IPS-18a (cell line): ENCODE data around the gene LZTS3.

ENCODE experiments used
- H3K27ac ChIP-seq: one replicate; pipeline ENCODE4 v1.5.1; 2013; ENCODE audit warnings: low read length
- H3K27me3 ChIP-seq: one replicate; pipeline ENCODE4 v1.6.1; 2013; ENCODE audit warnings: mild to moderate bottlenecking, low read length; ENCODE audit not compliant: control insufficient read depth, insufficient read depth
- H3K36me3 ChIP-seq: one replicate; pipeline ENCODE4 v1.6.1; 2013; ENCODE audit warnings: low read depth, low read length; ENCODE audit not compliant: control insufficient read depth
- H3K4me1 ChIP-seq: one replicate; pipeline ENCODE4 v1.6.1; 2013; ENCODE audit warnings: low read depth, low read length; ENCODE audit not compliant: control insufficient read depth
- H3K4me3 ChIP-seq: one replicate; pipeline ENCODE4 v1.5.1; 2013; ENCODE audit warnings: low read length
- H3K9ac ChIP-seq: one replicate; pipeline ENCODE4 v1.6.1; 2013; ENCODE audit warnings: mild to moderate bottlenecking, low read length, moderate library complexity
- H3K9me3 ChIP-seq: one replicate; pipeline ENCODE4 v1.6.1; 2013; ENCODE audit warnings: low read depth, low read length; ENCODE audit not compliant: control insufficient read depth

Gene LZTS3

DNA sequence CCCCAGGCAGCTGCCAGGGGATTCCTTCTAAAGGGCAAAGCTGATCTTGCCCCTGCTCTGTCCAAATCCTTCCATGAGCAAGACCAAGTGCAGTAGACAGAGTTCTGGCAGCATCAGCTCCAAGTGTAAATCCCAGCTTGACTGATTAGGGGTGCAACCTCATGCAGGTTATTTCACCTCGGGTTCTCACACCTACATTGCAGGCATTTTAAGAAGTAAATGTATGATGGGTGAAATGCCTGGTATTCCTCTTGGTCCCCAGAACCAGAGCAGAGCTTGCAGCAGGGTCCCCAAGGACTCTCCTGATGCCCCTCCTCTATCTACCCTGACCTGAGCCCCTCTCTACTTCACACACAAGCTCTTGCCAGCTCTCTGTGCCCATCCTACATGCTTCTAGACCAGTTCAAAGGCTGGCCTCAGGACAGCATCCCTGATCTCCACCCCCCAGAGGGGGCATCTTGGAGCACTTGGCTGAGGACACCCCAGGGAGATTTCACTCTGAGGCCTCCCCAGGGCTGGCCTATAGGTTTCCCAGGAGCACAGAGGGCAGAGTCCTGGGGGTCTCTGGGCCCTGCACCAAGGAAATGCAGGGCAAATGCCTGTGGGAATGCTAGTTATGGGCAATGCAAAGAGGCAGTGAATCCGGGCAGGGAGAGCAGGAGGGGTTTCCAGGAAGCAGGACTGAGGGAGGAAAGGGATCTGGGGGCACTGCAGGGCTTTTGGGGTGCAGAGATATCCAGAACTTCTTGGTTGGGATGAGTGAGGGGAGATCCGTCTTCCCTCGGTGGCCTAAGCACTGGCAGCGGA lies 1.0 kb downstream of the LZTS3 start:
- Histone ChIP-seq H3K9me3 (no peaks in the 10 kb centered on the region), H3K36me3 (no peaks in the 10 kb centered on the region), H3K27ac (no peak overlapping the region), H3K27me3 (peaks cover 9% of the 10 kb centered on the region), H3K4me3 (peak overlapping the region; percentile 85), H3K9ac (no peak overlapping the region), H3K4me1 (peaks cover 20% of the 10 kb centered on the region)

DNA sequence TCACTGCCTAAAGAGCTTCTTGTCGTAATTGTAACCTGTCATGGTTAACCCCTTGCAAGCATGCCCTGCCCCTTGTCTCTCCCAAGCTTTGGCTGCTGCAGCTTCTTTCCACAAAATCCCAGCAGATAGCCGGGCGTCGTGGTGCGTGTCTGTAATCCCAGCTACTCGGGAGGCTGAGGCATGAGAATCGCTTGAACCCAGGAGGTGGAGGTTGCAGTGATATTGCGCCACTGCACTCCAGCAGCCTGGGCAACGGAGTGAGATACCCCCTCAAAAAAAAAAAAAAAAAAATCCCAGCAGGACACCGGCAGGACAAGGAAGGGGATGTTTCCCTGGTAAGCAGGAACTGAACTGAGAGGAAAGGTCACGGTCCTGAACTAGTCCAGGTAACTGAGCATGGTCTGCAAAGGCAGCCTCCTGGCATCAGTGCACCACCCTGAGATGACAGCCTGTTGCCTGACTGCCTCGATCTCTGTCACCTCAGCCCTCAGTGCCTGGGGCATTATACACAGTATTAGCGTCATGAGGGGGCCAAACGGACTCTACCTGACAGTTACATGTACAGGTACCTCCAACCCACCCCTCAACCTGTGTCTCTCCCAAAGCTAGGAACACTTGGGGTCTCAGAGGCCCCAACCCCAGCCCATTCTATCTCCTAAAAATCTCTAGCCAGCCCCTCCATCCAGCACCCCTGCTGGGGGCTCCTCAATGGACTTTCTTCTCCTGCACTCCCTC lies 1.8 kb downstream of the LZTS3 start:
- H3K36me3 ChIP-seq, result no peaks in the 10 kb centered on the region
- no peak overlapping the region for H3K27ac ChIP-seq
- H3K9ac ChIP-seq, result no peak overlapping the region
- H3K4me1 ChIP-seq, result peaks cover 22% of the 10 kb centered on the region
- H3K9me3 ChIP-seq, result no peaks in the 10 kb centered on the region
- no peak overlapping the region for H3K4me3 ChIP-seq
- H3K27me3 ChIP-seq, result peaks cover 12% of the 10 kb centered on the region

DNA sequence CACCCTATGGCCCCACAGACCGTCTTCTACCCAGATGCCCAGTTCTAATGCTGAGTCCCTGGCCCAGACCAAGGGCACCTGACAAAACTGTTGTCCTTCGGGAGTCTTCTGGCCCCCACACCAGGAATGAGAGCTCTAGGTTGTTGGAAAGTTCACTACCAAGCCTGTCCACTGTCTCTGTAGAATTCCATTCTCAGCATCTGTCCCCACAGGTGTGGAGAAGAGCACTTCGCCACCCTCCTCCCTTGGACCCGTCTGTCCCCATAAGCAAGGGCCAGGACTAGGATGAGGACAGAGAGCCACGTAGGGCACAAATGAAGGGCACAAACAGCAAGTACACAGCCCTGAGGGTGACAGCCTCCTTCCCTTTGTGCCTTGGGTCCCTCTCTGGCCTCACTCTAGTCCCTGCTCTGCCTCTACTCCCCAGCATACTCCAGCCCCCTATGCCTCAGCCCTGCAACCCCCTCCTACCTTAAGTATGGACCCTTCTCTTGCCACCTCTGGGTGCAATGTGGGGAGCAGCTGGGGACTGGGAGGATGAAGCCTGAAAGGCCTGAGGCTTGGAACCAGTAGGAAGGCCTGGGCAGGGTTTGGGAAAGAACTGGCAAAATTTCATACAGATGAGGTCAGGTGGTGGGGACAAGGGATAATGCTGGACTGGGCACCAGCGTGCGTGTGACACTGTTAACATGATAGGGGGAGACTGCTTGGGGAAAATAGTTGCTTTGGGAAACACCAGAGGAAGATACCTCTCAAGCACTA lies 4.3 kb downstream of the LZTS3 start:
- H3K9ac ChIP-seq, result peak overlapping the region; percentile 60

DNA sequence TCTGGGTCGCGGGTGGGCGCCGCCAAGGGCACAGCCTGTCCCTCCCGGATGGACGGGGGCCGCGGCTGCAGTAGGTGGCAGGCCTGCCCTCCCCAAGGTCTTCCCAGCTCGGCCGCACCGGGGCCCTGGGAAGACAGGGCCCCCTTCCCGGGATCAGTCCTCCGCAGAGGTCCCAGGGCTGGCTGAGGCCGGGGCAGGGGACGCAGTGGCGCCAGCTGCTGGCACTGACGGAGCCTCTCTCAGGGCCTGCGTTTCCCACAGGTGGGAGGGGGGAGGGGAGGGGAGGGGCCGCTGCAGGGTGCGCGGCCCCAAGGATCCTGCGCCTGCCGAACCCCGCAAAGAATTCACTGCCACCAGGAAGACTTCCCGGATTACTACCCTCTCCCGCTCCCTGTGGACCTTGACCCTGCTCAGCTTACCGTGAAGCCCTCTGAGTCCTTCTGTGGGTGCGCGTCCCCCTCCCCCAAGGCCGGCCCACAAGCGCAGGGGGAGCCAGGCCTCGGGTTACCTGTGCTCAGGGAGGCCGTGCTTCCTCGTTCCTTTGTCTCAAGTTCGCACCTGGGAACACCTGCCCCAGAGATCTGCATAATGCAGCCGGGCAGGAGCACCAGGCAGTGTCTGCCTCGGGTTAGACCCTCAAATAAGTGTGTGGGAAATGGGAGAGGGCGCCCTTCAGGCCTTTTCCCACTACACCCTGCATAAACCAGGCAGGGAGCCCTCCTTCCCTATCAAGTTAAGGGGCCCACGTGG lies 5.1 kb downstream of the LZTS3 start:
- Histone ChIP-seq H3K27ac (no peak overlapping the region), H3K4me1 (peaks cover 10% of the 10 kb centered on the region), H3K9me3 (no peaks in the 10 kb centered on the region), H3K27me3 (peaks cover 12% of the 10 kb centered on the region), H3K4me3 (peak overlapping the region; percentile 58), H3K36me3 (no peaks in the 10 kb centered on the region), H3K9ac (peak overlapping the region; percentile 60)

More for the DNA sequence above, 4.3 kb downstream of the LZTS3 start:
- Histone ChIP-seq H3K36me3 (no peaks in the 10 kb centered on the region), H3K9me3 (no peaks in the 10 kb centered on the region), H3K4me3 (peak overlapping the region; percentile 58), H3K27me3 (peaks cover 12% of the 10 kb centered on the region), H3K4me1 (peaks cover 10% of the 10 kb centered on the region), H3K27ac (no peak overlapping the region)

DNA sequence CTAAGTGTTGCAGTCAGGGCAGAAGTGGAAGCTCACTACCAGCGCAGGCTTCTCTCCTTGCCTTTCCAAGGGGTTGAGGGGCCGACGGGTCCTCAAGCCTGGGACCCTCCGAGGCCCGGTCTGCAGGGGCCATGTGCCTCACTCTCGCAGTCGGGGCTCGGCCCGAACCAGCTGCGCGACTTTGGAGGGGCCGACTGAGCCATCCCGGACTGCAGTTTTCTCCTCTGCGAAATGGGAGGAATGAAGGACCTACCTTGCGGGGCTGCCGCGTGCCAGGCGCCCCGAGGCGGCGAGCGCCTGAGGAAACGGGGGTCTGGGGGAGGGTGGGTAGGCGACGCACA lies 5.6 kb downstream of the LZTS3 start:
- H3K36me3 ChIP-seq, result no peaks in the 10 kb centered on the region
- no peak overlapping the region for H3K27ac ChIP-seq
- H3K4me1 ChIP-seq, result peaks cover 10% of the 10 kb centered on the region
- peak overlapping the region; percentile 60 for H3K9ac ChIP-seq
- H3K9me3 ChIP-seq, result no peaks in the 10 kb centered on the region
- H3K27me3 ChIP-seq, result peaks cover 12% of the 10 kb centered on the region
- peak overlapping the region; percentile 58 for H3K4me3 ChIP-seq

DNA sequence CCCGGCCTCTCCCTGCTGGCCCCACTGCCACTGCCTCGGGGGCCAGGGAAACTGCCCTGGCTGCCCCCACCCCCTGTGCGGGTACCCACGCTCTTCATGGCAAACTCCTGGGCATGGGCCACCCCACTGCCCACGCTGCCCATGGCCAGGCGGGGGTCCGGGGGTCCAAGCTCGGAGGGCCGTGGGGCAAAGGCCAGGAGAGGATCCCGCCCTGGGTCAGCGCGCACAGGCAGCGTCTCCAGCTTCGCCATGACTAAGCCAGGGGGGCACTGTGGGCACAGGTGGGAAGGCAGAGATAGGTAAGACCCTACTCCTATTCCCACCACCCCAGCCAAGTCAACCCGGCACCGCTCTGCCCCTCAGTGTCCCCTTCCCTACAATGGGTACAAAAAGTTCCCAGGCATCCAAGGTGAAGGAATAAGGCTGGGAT lies 6.4 kb downstream of the LZTS3 start:
- Histone ChIP-seq H3K4me3 (no peak overlapping the region), H3K9ac (no peak overlapping the region), H3K27me3 (peaks cover 12% of the 10 kb centered on the region), H3K9me3 (no peaks in the 10 kb centered on the region), H3K27ac (no peak overlapping the region), H3K36me3 (no peaks in the 10 kb centered on the region), H3K4me1 (peaks cover 5% of the 10 kb centered on the region)

DNA sequence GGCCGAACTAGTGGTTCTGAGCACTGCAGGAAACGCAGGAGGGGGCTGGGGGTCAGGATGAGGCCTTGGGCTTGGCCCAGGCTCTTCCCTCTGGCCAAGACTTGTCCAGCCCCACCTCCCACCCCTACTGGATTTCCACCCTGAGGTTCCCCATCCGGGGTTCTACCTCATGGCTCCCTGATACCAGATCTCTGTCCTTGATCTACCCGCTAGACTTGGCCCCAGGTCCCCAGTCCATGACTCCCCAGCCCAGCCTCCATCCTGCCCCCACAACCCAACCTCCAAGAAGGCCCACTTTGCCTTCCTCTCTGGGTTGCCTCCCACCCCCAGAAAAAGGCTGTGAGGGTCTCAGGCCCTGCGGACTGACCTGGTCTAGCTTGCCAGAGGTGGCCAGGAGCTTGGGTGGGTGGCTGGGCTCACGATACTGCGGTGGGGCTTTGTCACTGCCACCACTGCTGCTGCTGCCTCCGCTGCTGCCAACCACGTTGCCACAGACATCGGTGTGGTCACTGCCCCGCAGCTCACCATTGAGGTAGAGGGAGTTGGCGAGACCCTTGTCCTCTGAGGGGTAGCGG lies 6.9 kb downstream of the LZTS3 start:
- H3K9me3 ChIP-seq, result no peaks in the 10 kb centered on the region
- no peak overlapping the region for H3K9ac ChIP-seq
- no peaks in the 10 kb centered on the region for H3K36me3 ChIP-seq
- H3K4me1 ChIP-seq, result peaks cover 5% of the 10 kb centered on the region
- H3K4me3 ChIP-seq, result no peak overlapping the region
- peaks cover 12% of the 10 kb centered on the region for H3K27me3 ChIP-seq
- H3K27ac ChIP-seq, result no peak overlapping the region

DNA sequence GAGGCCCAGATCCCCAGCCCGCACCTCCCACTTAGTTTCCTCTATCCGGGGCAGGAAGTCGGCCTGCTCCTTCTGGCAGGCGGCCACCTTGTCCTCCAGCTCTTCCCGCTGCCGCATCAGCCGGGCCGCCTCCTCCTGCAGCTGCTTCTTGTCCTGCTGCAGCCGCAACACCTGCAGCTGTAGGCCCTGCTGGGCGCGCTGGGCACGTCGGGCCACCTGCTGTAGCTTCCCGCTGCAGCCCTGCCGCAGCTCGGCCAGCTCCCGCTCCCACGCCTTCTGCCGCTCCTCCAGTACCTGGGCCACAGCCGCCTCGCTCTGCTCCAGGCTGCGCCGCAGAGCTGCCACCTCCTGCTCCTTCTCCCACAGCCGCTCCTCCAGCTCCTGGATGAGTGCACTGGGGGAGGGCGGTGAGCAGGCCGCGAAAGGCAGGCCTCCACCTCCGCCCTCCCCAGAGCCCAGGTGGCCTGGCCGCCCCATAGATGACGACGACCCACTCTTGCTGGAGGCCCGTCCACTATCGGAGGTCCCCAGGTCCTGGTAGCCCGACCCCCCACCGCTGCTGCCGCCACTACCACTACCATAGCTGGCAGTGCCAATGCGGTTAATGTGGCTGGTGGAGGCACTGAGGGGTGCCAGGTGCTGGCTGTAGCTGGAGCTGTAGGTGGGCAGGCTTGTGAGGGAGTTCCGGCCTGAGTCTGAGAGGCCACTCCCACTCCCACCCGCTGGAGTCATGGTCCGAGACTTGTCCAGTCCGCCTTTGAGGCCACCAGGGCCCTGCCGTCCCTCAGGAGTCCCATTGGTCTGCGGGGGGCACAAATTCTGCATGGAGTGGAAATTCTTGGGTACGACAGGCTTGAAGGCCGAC lies 7.6 kb downstream of the LZTS3 start:
- no peak overlapping the region for H3K9ac ChIP-seq
- H3K9me3 ChIP-seq, result no peaks in the 10 kb centered on the region
- no peak overlapping the region for H3K4me3 ChIP-seq
- peaks cover 5% of the 10 kb centered on the region for H3K4me1 ChIP-seq
- H3K36me3 ChIP-seq, result no peaks in the 10 kb centered on the region
- no peak overlapping the region for H3K27ac ChIP-seq
- peaks cover 12% of the 10 kb centered on the region for H3K27me3 ChIP-seq

DNA sequence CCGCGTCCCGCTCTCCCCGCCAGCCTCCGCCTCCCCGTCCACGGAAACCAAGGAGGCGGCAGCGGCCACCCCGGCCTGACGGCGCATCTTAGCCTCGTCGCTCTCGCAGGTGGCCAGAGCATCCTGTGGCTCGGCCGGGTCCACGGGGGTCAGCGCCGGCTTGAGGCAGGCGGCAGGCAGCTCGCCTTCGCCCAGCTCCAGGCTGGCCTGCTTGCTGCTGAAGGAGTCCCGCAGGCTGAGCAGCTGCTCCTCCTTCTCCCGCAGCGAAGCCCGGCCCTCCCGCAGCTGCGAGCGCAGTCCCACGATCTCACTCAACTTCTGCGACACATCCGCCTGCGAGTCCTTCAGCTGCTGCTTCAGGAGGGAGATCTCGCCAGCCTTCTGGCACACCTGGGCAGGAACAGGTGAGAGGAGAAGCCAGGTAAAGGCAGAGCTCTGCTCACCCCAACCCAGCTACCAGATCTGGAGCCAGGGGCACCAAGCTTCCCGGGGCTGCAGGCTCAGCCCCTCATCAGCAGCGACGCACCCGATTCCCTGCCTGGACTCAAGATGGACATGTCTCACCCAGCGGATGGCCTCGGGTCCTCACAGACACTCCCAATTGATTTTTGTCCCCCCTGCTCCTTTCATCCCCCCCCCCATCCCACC lies 8.5 kb downstream of the LZTS3 start:
- H3K4me3 ChIP-seq, result no peak overlapping the region
- H3K9me3 ChIP-seq, result no peaks in the 10 kb centered on the region
- peaks cover 5% of the 10 kb centered on the region for H3K4me1 ChIP-seq
- H3K27ac ChIP-seq, result no peak overlapping the region
- H3K36me3 ChIP-seq, result no peaks in the 10 kb centered on the region
- H3K27me3 ChIP-seq, result peaks cover 12% of the 10 kb centered on the region
- H3K9ac ChIP-seq, result no peak overlapping the region
